Fibroblast of skin of right biceps (primary cell): Measurements from ENCODE around the gene CTSV.
A peak's percentile ranks its signal among the peaks of the same experiment; 100 is the strongest.
"Not testable (repeated sequence)": the region's sequence is repeated elsewhere in the genome, so short reads cannot be mapped to it uniquely, and the experiment has no call there.

Experiments used
- DNase-seq: peaks from one replicate; pipeline ENCODE4 v3.0.0-alpha.2; 2013

CTSV gene

GRCh38 chr9:97038611-97039513 lies at the start of gene CTSV:
Gene CTSV, minus strand, starts transcription at chr9:97039142. Its CDS starts 1,099 bp downstream, at chr9:97038043.
- peak; percentile 80 for DNase-seq

- not testable (repeated sequence) for DNase-seq
Measured at GRCh38 chr9:97087668-97088215, 48.8 kb upstream of the CTSV start.

GRCh38 chr9:97084562-97084991 lies 45.6 kb upstream of the CTSV start:
- DNase-seq, result not testable (repeated sequence)

- DNase-seq, result no peak
Measured at GRCh38 chr9:97078362-97078761, 39.4 kb upstream of the CTSV start.

GRCh38 chr9:97077452-97078295 lies 38.7 kb upstream of the CTSV start:
- no peak for DNase-seq

GRCh38 chr9:97076731-97077451 lies 37.9 kb upstream of the CTSV start:
- DNase-seq, result not testable (repeated sequence)

GRCh38 chr9:97076238-97076637 lies 37.3 kb upstream of the CTSV start:
- DNase-seq, result no peak

- no peak for DNase-seq
Measured at GRCh38 chr9:97075289-97075985, 36.5 kb upstream of the CTSV start.

GRCh38 chr9:97073506-97073905 lies 34.6 kb upstream of the CTSV start:
- DNase-seq, result no peak

GRCh38 chr9:97072285-97072776 lies 33.4 kb upstream of the CTSV start:
- no peak for DNase-seq

GRCh38 chr9:97070325-97070724 lies 31.4 kb upstream of the CTSV start:
- not testable (repeated sequence) for DNase-seq

GRCh38 chr9:97067490-97067889 lies 28.5 kb upstream of the CTSV start:
- DNase-seq, result no peak

GRCh38 chr9:97064176-97064575 lies 25.2 kb upstream of the CTSV start:
- no peak for DNase-seq

GRCh38 chr9:97060796-97061195 lies 21.9 kb upstream of the CTSV start:
- no peak for DNase-seq

GRCh38 chr9:97059626-97060025 lies 20.7 kb upstream of the CTSV start:
- no peak for DNase-seq

GRCh38 chr9:97057651-97058050 lies 18.7 kb upstream of the CTSV start:
- DNase-seq, result no peak

- DNase-seq, result not testable (repeated sequence)
Measured at GRCh38 chr9:97055891-97056290, 16.9 kb upstream of the CTSV start.

GRCh38 chr9:97053717-97054116 lies 14.8 kb upstream of the CTSV start:
- DNase-seq, result no peak

- DNase-seq, result no peak
Measured at GRCh38 chr9:97052735-97053134, 13.8 kb upstream of the CTSV start.

GRCh38 chr9:97046228-97046627 lies 7.3 kb upstream of the CTSV start:
- DNase-seq, result peak; percentile 9

- no peak for DNase-seq
Measured at GRCh38 chr9:97045300-97045699, 6.4 kb upstream of the CTSV start.

- DNase-seq, result no peak
Measured at GRCh38 chr9:97041898-97042297, 3.0 kb upstream of the CTSV start.
